CD4-positive, alpha-beta T cell treated with Interleukin-21 for 1 hour (primary cell): ENCODE results near the gene DPP3.

Experiments used
- DNase-seq: peaks from one replicate; pipeline ENCODE4 v3.0.0-alpha.2; 2020

The DPP3 gene

DNA sequence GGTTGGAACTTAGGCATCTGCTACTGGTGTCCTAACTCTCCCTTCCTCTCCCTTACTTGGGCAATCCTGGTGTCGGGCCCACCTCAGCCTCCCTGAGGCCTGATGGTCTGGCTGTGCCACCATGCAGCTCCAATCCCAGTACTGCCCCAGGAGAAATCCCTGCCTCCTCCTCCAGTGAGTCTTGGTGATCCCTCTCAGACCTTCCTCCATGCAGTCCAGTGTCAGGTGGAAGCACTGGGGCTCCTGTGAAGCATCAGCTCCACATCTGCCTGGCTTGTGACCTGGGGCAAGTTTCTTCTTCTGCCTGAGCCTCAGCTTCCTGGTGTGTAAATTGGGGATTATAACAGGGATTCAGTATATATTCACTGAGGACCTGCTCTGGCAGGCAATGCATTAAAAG is 15.3 kb upstream of the DPP3 start:
- no peak for DNase-seq

DNA sequence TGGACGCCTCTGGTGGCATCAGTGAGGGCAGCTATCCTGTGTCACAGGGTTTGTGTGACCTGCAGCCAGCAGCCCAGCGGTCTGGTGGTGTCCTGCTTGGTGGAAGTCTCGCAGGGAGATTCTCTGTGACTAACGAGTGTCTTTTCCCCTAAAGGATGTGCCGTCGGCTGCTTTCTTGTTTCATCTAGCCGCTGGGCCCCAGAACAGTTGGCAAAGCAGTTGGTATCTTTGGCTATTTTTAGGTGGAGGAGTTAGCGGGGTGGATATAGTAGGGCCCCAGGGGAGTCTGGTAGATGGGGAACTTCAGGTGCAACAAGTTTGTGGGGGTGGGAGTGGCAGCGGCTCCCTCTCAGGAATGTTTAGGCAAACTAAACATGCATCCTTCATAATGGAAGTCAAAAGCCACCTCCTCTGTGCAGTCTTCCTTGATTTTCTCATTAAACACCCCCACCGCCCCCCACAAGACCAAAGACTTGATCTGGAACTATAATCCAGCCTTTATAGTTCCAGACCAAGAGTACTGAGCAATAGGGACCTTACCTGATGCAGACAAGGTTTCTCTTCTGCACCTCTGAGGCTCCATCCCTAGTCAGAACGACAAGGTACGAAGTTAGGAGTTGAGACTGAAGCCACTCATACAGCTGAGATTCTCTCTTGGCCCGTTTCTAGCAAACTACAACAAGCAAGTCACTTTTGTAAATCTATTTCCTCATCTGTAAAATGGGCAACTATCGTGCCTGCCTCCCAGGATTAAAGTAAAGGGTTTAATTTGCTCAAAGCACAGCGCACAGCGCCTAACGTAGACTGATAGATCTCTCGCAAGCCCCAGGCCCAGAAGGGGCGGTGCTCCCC is 14.6 kb upstream of the DPP3 start:
- DNase-seq = no peak

DNA sequence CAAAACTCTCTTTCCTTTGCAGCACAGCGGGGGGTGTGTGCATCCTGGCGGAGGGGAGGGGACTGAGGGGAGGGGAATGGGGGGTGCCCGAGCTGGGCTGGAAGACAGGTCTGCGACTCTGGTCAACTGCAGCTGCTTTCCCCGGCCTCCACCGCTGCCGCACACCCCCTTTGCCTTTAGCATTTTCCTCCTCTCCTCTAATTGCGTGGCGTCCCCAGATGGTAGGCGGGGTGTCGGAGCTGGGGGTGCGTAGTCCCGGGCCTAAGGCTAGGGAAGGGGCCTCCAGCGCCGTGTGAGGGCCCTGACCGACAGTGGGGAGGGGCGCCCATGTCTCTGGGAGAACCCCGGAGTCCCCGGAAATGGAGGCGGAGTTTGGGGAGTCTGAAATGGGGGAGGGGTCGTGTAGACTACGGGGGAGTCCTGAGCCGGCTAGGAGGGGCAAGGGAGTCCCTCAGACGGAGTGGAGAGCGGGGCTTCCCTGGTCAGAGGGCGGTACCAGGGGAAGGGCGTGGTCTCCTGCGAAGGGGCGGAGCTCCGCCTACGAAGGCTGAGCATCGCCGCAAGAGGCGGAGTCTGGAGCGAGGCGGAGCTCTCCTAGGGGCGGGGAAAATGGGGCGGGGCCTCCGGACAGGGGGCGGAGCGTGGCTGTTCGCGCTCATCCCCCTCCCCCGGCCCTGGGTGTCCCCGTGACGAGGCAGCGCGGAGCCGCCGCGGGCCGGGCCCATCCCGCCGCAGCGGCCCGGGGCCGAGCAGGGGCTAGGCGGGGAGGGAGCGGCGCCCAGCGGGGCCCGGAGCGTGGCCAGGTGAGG is 13.8 kb upstream of the DPP3 start, which contains the start of gene PELI3:
Gene PELI3, plus strand, starts transcription at position 681 of the 809 bp plus-strand sequence. CDS start 1,224 bp downstream, outside the sequence.
- peak; percentile 96 for DNase-seq

DNA sequence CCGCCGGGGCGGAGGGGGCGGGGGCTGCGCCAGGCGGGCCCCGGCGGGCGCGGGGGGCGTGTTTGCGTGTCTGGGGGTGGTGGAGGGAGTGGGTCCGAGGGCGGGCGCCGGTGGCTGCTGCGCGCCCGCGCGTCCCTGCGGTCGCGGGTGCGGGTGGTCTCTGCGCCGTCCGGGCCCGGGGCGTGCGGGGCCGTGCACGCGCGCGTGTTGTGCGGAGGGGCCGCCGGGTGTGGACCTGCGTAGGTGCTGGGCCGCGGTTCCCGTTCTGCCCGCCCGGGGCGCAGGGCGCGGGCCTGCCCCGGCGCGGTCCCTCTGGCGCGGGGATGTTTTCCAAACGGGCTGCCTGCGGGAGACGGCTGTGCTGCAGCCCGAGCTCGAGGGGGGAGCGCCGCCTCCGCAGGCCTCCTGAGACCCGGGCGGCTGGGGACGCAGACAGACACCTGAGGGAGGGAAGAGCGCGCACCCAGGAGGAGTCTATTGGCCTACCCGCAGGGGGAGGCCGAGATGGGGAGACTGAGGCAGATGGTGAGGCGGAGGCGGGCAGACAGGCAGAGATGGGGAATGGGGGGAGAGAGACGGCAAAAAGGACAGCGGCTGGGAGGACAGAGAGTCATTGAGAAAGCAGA is 13.1 kb upstream of the DPP3 start:
- no peak for DNase-seq

DNA sequence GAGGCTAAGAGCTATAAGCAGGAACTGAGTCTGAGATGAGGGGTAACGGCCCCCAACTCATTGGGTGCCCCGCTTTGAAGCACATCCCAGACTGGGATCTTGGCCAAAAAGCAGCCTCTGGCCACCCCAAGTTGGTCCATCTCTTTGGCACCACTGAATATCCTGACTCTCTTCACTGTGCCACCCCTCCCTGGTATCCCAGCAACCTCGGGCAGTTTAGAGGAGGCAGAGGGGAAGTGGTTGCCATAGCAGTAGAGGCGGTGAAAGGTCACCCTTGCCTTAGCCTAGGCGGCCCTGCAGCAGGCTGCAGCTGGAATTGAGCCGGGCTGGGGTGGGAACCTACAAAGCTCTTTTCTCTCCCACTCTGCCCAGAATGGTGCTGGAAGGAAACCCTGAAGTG is 12.5 kb upstream of the DPP3 start:
- peak; percentile 33 for DNase-seq

DNA sequence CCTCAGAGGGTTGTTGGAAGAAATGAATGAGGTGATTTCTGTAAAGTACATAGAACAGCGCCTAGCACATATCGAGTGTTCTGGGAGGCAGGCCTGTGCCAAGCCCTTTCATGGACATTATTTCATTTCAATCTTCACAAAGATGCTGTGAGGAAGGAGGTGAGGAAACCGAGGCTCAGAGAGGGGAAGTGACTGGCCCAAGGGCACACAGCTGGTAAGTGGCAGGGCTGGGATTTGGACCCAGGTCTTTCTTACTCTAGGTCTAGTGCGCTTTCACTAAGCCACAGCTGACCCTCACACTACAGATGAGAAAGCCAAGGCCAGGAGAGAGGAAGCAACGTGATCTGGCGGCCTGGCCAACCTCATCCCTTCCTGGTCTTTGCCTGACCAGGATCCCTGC is 11.5 kb upstream of the DPP3 start:
- no peak for DNase-seq

DNA sequence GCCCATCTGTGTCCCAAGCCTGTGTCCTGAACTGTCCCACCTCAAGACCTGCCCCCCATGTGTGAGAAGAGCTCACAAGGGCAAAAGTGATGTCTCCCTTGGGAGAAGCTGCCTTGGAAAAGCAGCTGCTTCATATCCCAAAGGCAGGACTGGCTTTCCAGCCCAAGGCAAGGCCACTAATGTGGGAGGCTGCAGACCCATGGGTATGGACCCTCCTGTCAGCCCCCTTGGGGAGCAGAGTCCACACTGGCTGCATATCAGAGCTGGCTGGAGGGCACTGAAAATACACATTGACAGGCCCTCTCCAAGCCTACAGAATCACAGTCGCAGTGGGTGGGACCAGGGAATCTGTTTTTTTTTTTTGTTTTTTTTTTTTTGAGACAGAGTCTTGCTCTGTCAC is 10.8 kb upstream of the DPP3 start:
- DNase-seq = no peak

DNA sequence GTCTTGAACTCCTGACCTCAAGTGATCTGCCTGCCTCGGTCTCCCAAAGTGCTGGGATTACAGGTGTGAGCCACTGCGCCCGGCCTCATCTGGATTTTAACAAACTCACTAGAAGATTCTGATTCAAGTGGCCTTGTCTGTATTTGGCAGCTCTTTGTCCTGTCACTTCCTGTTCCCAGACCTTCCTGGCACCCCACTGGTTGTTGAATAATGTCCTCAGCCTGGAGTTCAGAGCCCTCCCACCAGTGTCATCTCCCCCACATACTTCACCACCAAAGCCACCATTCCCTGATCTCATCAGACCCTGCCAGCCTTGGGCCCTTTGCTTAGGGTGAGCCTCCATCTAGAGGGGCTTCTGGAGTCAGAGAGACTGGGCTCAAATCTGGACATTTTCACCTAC is 10.2 kb upstream of the DPP3 start:
- DNase-seq = no peak

DNA sequence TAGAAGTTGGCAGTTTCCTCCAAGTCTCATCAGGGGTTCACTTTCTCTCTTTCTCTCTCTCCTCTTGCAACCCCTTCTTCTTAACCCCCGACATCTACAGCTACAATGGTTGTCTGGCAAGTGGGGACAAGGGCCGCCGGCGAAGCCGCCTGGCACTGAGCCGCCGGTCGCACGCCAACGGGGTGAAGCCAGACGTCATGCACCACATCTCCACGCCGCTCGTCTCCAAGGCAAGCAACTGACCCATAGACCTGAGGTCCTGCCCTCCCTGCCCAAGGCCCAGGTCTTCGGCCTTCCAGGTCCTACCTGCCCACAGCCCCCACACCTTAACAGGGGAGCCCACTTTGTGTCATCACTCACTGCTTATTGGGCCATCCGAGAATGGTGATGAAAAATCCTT is 9.1 kb upstream of the DPP3 start:
- no peak for DNase-seq

DNA sequence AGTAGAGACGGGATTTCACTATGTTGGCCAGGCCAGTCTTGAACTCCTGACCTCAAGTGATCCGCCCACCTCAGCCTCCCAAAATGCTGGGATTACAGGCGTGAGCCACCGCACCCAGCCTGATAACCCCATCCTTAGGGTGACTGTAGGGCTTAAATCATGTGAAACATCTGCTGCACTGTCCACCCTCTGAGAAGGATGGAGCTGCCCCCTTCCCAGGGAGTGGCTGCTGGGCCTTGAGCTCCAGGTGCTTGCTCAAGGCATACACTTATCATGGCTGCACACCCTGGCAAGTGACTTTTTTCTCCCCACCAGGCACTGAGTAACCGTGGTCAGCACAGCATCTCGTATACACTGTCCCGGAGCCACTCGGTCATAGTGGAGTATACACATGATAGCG is 8.2 kb upstream of the DPP3 start:
- DNase-seq = no peak

DNA sequence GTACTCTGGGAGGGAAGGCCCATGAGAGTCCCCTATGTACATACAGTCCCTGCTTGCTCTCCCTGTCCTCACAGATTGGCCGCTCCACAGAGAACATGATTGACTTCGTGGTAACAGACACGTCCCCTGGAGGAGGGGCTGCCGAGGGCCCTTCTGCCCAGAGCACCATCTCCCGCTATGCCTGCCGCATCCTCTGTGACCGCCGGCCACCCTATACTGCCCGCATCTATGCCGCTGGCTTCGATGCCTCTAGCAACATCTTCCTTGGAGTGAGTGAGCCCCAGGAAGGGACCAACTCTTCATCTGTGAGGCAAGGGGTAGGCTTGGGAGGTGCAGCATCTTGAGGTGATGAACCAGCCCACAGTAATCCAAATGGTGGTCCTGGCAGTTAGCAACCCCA is 7.1 kb upstream of the DPP3 start:
- DNase-seq = no peak

DNA sequence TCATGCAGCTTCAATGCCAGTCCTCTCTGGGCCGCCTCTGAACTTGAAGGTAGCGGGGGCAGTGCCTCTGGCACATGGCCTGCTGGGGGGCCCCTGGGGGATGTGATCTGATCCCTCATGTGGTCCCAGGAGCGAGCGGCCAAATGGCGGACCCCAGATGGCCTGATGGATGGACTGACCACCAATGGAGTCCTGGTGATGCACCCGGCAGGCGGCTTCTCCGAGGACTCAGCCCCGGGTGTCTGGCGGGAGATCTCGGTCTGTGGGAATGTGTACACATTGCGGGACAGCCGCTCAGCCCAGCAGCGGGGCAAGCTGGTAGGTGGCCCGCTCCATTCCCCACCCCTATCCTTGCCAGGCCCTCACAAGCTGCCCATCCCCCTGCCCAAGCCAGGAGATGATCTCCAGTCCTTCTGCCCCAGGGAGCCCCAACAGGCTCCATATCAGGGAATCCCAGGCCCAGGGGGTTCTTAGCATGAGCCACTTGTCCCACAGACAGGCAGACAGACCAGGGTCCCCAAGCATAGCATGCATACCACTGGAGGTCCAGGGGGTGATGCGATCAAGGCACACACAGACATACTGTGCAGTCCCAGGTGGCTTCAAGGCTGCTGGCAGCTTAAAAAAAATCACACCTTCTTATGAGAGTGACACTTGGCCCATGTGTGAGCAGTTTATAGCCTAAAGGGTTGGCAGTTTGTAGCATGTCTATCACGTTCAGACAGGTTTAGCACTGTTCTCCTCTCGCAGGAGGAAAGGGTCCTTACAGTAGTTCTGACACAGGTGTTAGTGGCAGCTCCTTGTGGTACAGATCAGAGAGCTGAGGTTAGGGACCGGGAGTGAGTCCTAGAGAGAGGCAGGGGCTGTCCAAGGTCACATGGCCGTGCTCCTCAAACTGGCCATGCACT is 6.4 kb upstream of the DPP3 start:
- no peak for DNase-seq

DNA sequence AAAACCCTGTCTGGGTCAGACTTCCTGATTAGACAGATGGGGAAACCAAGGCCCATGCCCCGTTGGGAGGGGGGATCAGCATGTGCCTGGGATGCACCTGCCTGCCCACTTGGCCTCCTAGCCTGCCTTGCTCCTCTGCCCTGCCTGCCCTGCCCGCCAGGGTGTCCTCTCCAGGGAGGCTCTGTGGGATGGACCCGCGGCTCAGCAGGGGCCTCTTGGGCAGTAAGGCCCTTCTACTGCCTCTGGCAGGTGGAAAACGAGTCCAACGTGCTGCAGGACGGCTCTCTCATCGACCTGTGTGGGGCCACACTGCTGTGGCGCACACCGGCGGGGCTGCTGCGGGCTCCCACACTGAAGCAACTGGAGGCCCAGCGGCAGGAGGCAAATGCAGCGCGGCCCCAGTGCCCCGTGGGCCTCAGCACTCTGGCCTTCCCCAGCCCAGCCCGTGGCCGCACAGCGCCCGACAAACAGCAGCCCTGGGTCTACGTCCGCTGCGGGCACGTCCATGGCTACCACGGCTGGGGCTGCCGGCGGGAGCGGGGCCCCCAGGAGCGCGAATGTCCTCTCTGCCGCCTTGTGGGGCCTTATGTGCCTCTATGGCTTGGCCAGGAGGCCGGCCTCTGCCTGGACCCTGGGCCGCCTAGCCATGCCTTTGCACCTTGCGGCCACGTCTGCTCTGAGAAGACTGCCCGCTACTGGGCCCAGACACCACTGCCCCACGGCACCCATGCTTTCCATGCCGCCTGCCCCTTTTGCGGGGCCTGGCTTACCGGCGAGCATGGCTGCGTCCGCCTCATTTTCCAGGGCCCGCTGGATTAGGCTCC is 4.7 kb upstream of the DPP3 start:
- DNase-seq = no peak

DNA sequence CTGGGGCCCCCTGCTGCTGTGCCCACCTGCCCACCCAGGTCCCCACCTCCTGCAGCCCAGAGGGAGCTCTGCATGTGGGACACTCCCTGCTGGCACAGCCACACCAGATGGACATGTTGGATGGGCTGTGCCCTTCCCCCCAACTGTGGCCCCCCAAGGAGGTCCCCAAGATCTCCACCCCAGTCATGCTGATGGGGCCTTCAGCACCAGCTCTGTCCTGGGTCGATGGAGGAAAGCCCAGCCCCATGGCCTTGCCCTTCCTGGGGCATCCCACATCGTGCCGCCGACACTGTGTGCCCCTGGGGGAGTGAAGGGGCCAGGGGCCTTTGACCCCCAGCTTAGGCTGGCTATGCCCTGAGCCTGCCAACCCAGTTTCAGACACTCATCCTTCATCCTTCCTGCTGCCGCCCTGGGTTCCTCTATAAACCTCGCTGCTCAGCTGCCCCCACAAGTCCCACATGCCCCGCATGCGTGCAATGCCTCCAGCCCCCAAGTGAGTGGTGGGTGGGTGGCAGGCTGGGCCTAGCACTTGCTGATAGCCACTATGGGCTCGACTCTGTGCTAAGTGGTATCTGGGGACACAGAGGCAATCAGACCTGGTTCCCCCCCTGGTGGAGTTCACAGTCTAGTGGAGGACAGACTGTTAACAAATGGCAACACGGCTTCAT is 3.9 kb upstream of the DPP3 start:
- no peak for DNase-seq

DNA sequence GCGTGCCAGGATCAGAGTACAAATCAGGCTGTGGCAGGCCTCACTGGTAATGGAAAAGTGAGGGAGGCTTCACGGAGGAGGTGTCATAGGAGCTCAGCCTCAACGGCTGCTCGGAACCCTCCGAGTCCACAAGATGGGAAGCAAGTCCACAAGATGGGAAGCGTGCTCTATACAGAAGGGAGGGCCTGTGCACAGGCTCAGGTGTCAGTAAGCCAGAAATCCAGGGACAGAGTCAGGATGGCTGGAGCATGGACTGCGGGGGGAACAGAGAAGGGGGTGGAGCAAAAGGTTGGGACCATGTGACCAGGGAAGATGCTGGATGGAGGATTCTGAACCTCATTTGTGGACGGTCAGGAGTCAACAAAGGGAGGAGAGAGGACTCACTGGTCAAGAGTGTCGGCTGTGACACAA is 3.4 kb upstream of the DPP3 start:
- DNase-seq = no peak

DNA sequence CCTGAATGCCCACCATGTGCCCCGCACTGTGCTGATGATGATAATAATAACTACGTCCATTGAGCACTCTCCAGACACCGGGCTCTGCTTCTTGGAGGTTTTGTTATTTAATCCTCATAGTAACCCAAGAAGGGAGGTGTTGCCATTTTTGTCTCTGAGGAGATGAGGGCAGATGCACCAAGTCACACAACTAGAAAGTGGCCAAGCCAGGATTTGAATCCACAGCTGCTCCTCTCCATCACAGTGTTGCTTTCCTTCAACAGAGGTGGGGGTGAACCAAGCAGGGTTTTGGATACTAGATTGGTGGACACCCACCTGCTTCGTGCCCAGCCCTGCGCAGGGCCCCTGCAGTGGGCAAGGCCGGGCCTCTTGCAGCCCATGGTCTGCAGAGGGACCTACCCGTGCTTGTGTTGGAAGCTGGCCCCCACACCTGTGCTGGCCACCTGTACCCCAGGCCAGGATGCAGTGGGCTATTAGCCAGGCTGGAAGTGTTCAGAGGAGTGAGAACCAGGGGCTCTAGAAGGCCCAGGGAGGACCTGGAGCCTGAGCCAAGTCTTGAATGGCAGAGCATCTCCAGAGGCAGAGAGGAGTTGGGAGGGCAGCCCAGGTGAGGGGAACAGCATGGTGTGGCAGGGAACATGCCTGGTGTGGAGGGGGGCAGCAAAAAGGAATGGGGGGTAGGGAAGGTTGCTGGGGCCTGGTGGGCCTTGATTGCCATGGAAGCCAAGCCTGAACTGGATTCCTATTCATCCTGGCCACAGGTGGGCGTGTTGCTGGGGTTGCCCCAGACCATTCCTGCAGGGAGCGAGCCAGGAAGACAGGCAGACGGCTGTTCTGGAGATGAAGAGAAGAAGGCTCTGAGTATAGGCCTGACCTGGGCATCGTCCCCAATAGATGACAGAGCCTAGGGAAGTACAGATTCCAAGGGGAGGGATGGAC is 2.7 kb upstream of the DPP3 start:
- no peak for DNase-seq

DNA sequence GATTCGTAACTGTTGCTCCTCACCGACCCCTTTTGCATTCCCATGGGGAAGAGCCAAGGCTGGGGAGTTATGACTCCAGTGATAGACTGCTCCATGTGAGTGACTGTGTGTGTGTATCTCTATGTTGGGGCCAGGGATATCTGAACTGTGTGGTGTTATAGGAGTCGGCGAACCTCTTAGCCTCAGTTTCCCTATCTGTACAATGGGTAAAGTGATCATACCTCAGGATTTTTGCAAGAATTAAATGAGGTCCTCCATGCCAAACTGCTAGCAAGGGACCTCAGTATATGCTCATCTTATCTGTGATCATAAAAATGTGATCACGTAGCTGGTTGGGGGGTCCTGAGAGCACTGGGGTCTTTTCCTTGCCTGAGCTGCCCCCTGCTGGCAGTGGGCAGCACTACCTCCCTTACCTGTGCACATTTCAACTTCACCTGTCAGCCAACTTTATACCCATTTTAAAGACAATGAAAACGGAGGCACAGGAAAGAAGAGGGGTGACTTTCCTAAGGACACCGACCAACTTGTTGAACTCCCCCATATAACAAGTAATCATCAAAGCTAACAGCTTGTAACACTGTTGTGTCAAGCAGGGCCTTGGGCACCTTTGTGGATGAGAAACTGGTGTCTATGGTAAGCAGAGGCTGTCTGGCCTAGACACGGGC is 1.4 kb upstream of the DPP3 start:
- DNase-seq = peak; percentile 44

DNA sequence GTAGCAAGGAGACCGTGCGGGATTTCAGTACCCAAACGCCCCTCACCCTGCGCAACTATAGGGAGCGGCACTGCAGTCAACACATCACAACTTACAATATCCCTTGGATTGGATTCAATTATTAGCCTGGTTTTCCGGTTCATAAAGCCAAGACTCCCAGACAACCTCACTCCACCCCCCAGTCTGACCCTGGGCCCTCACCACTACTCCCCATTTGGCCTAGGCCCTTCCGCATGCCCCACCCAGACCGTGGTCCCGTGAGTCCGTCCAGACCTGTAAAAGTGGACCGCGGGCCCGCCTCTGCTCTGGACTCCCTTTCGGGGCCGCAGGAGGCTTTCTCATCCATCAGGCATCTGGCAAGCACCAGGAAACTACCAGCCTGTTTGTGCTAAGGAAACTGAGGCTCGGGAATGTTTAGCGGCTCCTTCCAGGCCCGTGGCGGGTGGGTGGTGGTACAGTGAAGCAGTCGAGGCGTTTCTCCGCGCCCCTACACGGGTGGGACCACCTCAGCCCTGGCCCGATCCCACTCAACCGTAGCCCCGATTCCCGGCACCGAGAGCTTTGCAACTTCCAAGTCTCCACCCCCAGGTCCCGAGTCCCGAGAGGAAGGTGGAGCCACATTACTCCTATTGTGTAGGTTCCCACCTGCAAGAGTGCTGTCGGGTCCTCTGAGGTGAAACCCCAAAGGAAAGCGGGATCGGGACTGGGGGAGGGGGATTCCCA is 679 bp upstream of the DPP3 start:
- DNase-seq = no peak
